Posterior cingulate gyrus (tissue), 11 donors: Measurements from ENCODE around the gene SESTD1.
"Not testable (repeated sequence)": the region's sequence is repeated elsewhere in the genome, so short reads cannot be mapped to it uniquely, and the experiment has no call there.

ENCODE experiments used
- DNase-seq, 10 donors: peaks; one replicate each; pipeline versions ENCODE4 v3.0.0 to v3.0.0-alpha.2; 2020 to 2021; ENCODE audit warnings: mixed read lengths in 3 of 10
- intact Hi-C: fragments of 100-400 bp; cut with DNase I; formaldehyde crosslinking; loops from one replicate; pipeline ENCODE4 v1.15.1; 2023

Gene SESTD1

DNA sequence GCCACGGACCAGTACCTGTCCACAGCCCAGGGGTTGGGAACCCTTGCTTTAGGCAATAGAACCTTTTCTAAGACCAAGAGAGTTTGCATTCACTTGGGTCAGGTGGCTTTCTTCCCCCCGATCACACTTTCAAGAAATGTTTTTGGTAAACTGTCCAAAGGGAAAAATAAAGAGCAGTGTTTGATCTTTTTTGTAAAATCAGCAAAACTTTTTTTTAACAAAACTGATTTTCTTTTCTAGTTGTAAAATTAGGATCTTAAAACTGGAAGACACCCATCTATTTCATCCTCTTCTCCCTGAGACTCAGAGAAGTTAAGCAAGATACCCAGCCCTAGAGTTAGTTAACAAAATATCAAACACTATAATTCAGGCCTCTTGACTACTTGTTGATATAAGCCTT, 6.1 kb upstream of the SESTD1 start:
- intact Hi-C loops = no loop called here
- no peak for DNase-seq

DNA sequence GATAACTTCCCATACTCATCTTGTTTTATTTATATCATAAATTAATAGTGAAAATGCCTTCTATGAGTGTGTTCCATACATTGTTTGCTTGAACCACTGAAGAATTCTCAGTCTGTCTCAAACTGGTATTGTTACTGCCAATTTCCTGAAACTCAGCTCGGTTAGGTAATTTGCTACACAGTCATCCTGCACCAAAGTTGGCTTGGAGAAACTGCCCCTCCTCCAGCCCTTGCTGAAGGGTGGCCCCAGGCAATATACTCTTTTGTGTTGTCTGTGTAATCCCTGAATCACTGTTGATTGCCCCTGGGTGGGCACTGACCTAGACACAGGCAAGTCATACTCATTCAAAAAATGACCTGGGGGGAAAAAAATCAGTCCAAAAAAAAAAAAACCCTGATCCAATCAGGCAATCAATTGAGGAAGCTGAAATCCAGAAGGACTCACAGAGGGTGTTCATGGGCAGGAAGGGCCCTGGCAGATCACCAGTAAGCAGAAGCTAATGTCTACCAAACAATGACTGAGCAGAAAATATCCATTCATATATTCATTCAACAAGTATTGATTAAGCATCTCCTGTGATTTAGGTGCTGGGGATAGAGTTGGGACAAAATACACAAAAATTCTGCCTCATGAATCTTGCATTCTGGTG, 3.8 kb upstream of the SESTD1 start:
- no peak for DNase-seq
- intact Hi-C loops = no loop called here

DNA sequence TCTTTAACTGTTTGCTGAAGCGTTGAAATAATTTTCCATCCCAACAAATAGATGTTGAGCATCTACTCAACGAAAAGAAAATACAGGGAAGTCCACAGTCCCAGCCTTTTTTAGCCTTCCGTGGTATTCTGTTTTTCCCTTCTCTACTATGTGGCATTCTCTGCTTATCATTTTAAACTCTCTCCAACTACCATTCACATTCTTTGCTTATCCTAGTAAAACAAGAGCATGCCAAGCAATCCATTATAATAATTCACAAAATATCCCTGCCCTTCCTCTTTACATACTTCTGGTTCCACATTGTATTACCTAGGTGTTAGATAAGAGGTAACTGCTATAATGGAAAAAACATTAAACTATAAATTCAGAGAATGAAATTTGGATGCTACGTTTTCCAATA, 1.6 kb upstream of the SESTD1 start:
- DNase-seq = no peak
- intact Hi-C loops = no loop called here

DNA sequence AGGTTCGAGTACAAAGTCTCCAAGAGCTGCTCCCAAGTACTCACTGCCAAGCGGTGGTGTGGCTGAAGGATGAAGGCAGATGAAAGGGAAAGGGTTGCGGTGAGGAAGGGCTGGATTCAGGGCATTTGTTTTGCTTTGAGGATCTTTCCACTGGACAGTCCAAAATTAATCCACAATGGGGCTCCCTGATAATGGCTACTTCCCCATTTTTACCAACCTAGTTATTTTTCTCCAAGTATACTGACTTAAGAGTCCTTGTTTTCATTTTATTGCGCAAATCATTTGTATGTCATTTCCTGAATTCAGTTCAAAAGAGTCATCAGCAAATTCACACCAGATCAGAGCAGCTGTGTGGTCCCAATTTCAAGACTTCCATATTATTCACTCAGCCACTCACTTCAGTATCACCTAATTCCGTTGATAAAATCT, 464 bp upstream of the SESTD1 start:
- no peak for DNase-seq

DNA sequence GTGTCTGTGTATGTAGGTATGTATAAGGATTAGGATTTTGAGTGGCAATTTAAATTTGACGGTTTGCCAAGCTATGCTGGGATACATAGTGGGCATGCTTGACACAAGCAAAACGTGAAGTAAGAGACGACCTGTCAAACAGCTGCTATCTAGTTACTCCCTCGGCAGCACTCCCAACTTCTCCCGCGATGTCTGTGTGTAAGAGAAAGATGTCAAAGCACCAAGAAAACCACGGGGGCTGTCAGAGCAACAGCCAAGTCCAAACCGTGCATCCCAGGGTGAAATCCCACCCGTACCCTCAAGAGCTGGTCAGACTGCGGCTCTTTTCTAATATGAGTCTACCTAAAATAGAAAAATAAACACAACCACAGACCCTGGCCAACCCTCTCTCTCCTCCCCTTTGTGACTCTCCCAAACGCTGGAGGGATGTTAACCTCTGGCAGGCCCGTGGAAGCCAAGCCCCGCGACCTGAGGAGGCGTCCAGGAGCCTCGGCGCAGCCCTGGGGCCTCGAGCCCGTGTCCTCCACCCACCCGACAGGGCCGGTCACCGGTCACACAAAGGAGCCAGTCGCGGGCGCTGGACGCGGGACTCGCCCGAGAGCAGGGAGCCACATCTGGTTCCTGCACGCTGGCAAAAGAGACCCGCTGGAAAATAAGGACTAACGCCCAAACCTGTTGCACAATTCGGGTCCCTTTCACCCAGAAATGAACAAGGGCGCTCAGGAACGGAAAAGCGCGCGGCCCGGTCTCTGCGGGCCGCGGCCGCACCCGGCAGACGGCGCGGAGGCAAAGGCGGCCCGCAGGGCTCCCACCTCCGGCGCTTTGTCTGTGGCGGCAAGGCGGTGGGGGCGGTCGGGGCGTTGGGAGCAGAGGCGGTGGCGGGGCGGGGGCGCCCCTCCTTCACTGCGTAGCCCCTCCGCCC, 925 bp downstream of the SESTD1 start:
- intact Hi-C loops = loop anchor here (5.0 kb wide), 1 partner anchor 36 kb away; no protein-coding TSS in a partner anchor
- DNase-seq = peak in 9 of 10 donors; percentile 34 to 93 (median 46)

More for the DNA sequence above, 464 bp upstream of the SESTD1 start:
- intact Hi-C loops = no loop called here

DNA sequence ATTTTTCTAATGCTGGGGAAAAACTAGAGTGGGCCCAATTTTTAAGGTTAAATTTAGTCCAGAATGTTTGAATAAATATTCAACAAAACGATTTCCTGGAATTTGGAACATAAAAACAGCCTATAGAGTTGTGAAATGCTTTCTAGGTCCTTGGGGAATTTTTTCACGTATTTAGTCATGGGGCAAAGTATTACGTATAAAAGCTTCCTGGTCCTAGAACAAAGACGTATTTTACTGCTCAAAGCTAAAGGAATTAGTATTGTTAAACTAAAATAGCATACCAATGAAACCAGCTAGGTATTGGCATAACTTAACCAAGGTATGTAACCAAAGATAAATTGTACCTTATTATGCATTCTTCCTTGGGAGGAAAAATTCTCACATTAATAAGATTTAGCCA, 1.6 kb downstream of the SESTD1 start:
- intact Hi-C loops = loop anchor here (5.0 kb wide), 1 partner anchor 36 kb away; no protein-coding TSS in a partner anchor
- no peak for DNase-seq

DNA sequence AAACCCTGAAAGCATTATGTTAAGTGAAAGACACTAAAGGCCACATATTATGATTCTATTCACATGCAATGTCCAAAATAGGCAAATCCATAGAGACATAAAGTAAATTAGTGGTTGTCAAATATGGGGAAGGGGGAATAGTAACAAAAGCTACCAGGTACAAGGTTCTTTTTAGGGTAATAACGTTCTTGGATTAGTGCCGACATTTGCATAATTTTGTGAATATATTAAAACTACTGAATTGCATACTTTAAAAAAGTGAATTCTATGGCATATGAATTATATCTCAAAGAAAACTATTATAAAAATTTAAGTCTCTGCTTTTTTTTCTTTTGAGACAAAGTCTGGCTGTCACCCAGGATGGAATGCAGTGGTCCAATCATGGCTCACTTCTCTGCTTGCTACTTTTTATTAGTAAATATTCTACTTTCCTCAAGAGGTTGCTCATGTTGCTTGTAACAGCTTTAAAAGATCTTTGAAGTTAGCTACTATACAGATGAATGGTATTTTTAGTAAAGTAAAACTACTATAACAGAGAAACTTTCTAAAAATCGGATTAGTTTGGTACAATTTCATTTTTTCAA, 2.5 kb downstream of the SESTD1 start:
- intact Hi-C loops = loop anchor here (5.0 kb wide), 1 partner anchor 35 kb away; no protein-coding TSS in a partner anchor
- no peak for DNase-seq

DNA sequence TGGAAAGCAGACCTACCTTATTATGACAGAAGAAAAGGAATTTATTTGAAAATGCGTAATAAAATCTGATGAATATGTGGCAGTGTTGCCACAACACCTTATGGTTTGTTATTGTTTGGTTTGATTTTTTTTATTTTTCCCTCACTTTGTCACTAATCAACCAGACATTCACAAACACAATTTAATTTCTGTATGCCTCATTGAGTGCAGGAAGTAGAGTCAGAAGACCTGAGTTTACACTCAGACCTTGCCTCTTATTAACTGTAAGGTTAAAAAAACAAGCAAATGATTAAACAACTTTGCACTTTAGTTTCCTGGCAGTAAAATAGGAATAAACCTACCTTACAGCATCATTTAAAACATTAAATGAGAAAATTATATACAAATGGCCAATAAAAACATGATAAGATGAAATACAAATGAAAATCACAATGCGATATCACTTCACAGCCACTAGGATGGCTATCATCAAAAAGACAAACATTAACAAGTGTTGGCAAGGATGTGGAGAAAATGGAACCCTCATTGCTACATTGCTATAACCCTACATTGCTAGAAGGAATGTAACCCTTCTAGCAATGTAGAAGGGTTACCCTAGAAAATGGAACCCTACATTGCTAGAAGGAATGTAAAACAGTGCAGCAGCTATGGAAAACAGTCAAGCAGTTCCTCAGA, 3.3 kb downstream of the SESTD1 start:
- intact Hi-C loops = loop anchor here (5.0 kb wide), 1 partner anchor 34 kb away; no protein-coding TSS in a partner anchor
- no peak for DNase-seq

DNA sequence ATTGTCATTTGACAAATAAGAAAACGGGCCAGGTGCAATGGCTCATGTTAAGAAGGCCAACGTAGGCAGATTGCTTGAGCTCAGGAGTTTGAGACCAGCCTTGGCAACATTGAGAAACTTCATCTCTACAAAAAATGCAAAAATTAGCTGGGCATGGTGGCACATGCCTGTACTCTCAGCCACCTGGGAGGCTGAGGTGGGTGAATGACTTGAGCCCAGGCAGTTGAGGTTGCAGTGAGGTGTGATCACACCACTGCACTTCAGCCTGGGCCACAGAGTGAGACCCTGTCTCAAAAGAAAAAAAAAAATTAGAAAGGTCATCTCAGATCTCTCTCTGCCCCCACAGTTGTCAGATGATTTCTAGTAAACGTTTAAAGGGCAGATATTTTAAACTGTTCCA, 4.4 kb downstream of the SESTD1 start:
- intact Hi-C loops = loop anchor here (5.0 kb wide), 1 partner anchor 33 kb away; no protein-coding TSS in a partner anchor
- no peak for DNase-seq

DNA sequence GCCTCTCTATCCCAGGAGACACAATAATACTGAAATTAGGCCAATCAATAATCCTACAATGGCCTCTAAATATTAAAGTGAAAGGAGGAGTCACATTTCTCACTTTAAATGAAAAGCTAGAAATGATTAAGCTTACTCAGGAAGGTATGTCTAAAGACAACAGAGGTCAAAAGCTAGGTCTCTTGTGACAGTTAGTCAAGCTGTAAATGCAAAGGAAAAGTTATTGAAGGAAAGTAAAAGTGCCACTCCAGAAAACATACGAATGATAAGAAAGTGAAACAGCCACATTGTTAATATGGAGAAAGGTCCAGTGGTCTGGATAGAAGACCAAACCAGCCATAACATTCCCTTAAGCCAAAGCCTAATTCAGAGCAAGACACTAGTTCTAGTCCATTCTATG, 9.5 kb downstream of the SESTD1 start:
- intact Hi-C loops = no loop called here
- no peak for DNase-seq

DNA sequence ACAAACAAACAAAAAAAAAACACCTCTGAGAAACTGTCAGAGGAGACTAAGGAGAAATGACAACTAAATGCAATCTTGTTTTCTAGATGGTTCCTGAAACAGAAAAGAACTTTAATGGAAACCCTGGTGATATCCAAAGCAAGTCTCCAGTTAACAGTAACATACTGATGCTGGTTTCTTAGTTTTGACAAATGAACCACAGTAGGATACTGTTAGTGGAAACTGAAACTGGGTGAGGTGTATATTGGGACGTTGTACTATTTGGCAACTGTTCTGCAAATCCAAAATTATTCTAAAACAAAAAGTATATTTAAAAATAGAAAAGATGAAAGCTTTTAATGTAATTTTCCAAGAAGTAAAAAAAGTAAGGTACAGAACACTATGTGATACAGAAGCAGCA, 11.4 kb downstream of the SESTD1 start:
- intact Hi-C loops = no loop called here
- no peak for DNase-seq

DNA sequence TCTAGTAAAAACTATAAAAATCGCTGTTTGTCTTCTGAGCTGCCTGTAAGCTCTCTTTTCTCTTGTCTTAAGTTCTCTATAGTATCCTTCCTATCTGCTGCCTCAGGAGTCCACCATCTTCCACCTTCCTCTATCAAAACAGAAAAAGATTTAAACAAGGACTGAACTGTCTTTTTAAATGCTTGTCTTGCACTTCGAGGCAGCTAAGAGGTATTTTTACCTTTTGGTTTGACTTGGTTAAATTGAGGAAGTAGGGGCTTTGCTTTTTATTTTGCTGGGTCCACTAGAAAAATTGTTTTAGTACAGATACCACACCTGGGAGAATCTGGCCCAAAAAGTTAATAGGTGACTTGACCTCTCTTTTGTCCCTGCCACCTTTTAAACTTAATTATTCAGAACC, 12.2 kb downstream of the SESTD1 start:
- no peak for DNase-seq
- intact Hi-C loops = no loop called here

DNA sequence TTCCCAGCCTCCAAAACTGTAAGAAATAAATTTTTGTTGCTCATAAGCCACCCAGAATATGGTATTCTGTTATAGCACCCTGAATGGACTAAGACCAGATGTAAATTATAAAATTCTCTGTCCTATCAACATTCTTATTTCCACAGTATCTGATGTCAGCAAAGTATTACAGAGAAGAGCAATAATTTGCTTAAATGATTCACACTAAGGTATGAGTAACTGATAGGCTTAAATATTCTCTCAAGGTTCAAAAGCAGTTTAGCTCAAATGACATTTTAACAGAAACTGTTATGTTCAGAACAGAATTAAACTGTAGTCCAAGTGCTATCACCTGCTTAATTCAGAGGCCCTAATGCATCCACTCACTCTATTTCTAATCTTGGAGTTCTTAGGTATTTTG, 12.8 kb downstream of the SESTD1 start:
- DNase-seq = no peak
- intact Hi-C loops = no loop called here

DNA sequence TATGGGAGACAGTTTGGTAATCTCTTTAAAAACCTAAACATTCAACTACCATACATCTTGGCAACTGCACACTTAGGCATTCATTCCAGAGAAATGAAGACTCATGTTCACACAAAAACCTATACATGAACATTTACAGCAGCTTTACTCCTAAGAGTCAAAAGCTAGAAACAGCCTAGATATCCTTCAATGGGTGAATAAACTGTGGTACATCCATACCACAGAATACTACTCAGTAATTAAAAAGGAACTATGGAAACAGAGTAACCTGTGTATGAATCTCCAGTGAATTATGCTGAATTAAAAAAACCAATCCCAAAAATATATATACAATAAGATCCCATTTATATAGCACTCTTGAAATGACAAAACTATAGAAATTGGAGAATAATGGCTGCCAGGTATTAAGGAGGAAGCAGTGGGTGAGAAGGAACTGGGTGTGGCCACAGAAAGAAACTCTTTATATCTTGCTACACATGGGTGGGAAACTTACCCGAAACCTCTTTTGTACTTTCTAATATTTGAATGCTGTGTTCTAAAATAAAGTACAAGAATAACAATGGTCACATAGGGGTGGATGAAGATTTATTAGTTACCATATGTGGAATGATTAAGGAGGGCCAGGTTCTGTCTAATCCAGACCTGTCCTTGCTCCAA, 13.7 kb downstream of the SESTD1 start:
- no peak for DNase-seq
- intact Hi-C loops = no loop called here

DNA sequence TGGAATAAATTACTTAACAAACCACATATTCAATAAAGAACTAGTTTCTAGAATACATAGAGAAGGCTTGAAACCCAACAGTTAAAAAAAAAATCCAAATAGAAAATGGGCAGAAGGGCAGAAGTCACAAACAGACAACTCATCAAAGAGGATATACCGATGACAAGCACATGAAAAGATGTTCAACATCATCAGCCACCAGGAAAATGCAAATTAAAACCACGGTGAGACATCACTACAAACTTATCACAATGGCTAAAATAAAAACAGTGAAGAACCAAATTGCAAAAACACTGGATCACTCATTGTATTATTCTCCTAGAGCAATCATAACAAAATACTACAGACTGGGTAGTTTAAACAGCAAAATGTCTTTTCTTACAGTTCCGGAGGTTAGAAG, 14.5 kb downstream of the SESTD1 start:
- intact Hi-C loops = no loop called here
- no peak for DNase-seq

DNA sequence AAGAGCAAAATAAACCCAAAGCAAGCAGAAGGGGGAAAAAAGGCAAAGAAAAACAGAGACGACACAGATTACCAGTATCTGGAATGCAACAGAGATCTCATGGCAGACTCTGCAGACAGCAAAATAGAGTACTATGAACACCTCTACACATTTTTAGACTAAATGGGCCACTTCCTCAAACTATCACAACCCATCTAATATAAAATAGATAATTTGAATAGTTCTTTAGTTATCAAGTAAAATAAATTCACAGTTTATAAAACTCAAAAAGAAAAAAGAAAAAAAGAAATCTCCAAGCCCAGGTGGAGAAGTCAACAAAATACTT, 16.6 kb downstream of the SESTD1 start:
- DNase-seq = no peak
- intact Hi-C loops = no loop called here

DNA sequence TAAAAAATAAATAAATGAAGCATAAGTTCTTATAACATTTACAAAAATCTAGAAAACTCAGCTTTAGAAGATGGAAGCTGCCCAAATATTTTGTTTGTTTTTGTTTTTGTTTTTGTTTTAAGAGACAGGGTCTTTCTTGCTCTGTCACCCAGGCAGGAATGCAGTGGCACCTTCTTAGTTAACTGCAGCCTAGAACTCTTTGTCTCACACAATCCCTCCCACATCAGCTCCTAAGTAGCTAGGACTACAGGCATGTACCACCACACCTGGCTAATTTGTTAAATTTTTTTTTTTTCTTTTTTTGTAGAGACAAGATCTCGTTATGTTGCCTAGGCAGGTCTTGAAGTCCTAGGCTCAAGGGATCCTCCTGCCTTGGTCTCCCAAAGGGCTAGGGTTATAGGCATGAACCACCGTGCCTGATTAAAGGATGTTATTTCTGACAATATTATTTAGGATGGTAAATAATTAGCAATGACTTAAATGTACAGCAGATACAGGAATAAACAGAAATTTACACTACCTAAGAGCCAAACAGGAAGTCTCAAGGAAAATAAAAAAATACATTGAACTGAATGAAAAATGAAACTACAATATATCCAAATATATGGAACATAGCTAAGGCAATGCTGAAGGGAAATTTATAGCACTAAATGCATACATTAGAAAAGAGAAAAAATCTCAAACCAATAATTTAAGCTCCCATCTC, 17.2 kb downstream of the SESTD1 start:
- DNase-seq = no peak
- intact Hi-C loops = no loop called here

DNA sequence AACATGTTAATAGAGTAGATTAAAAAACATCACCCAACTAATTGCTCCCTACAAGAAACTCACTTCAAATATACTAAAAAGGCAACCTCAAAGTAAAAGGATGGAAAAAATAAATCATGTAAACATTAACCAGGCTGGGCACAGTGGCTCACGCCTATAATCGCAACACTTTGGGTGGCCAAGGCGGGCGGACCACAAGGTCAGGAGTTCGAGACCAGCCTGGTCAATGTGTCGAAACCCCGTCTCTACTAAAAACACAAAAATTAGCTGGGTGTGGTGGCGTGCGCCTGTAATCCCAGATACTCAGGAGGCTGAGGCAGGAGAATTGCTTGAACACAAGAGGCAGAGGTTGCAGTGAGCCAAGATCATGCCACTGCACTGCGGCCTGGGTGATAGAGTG, 18.8 kb downstream of the SESTD1 start:
- DNase-seq, intact Hi-C loops: not testable (repeated sequence)

DNA sequence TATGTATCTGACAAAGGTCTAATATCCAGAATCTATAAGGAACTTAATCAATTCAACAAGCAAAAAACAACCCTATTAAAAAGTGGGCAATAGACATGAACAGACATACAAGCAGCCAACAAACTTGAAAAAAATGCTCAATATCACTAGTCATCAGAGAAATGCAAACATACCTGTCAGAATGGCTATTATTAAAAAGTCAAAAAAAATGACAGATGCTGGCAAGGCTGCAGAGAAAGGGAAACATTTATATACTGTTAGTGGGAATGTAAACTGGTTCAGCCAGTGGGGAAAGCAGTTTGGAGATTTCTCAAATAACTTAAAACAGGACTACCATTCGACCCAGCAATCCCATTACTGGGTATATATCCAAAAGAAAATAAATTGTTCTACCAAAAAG, 21.6 kb downstream of the SESTD1 start:
- intact Hi-C loops = no loop called here
- DNase-seq = no peak
